GM15510 (cell line): ENCODE measurements around the gene LIMK2.

ENCODE experiments used
- POLR2A ChIP-seq: IDR thresholded peaks from 3 replicates; pipeline ENCODE4 v1.6.1; 2011; ENCODE audit warnings: borderline replicate concordance; ENCODE audit not compliant: insufficient read length; ENCODE audit errors: extremely low read depth

Gene LIMK2

GRCh38 chr22:31239771-31240370, 27.8 kb downstream of the LIMK2 start:
- TF ChIP-seq POLR2A, result no peak

GRCh38 chr22:31241200-31241599, 29.1 kb downstream of the LIMK2 start:
- no peak for TF ChIP-seq POLR2A

- TF ChIP-seq POLR2A, result no peak
These were observed 29.8 kb downstream of the LIMK2 start for GRCh38 chr22:31241936-31242335.

GRCh38 chr22:31243339-31244045, 31.4 kb downstream of the LIMK2 start:
- TF ChIP-seq POLR2A, result no peak

GRCh38 chr22:31244046-31244942, 32.2 kb downstream of the LIMK2 start:
- no peak for TF ChIP-seq POLR2A

GRCh38 chr22:31244943-31245451, 32.9 kb downstream of the LIMK2 start:
- no peak for TF ChIP-seq POLR2A

- no peak for TF ChIP-seq POLR2A
These were observed 34.6 kb downstream of the LIMK2 start for GRCh38 chr22:31246687-31247086.

GRCh38 chr22:31247726-31248125, 35.6 kb downstream of the LIMK2 start:
- no peak for TF ChIP-seq POLR2A

GRCh38 chr22:31248138-31248745, 36.1 kb downstream of the LIMK2 start:
- TF ChIP-seq POLR2A, result no peak

- no peak for TF ChIP-seq POLR2A
These were observed 37.2 kb downstream of the LIMK2 start for GRCh38 chr22:31248965-31249958.

- no peak for TF ChIP-seq POLR2A
These were observed 38.9 kb downstream of the LIMK2 start for GRCh38 chr22:31250740-31251600.

GRCh38 chr22:31253949-31254348, 41.9 kb downstream of the LIMK2 start:
- no peak for TF ChIP-seq POLR2A
